Activated CD4-positive, alpha-beta T cell treated with anti-CD3 and anti-CD28 coated beads for 24 hours (primary cell): ENCODE results near the gene DACT3.

Experiments
- DNase-seq, 2 donors: peaks; one replicate each; pipeline ENCODE4 v3.0.0-alpha.2; 2020; ENCODE audit warnings: low read depth in 2 of 2

The DACT3 gene

DNA sequence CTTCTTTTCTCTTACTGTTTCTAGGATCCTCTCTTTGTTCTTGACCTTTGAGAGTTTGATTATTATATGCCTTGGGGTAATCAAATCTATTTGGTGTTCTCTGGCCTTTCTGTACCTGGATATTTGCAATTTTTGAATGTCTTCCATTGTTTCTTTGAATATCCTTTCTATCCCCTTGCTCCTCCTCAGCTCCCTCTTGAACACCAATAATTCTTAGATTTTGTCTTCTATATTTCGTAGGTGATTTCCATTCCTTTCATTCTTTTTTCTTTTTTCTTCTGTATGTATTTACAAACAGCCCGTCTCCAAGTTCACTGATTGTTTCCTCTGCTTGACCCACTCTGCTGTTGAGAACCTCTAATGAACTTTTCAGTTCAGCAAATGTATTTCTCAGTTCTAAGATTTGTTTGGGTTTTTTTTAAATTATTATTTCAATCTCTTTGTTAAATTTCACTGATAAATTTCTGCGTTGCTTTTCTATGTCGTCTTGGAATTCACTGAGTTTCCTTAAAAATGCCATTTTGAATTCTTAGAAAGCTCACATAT lies 62.5 kb downstream of the DACT3 start:
- no peak for DNase-seq
